ENCODE measurements around the gene DNM3. TPM values are rescaled to one million over a fixed set of nuclear protein-coding genes. Genes with fewer than 3 reads are reported as not detected.

DNM3 gene
- total RNA-seq, 6 experiments from 2014 or later = 0.25 to 0.73 (median 0.39) TPM

DNA sequence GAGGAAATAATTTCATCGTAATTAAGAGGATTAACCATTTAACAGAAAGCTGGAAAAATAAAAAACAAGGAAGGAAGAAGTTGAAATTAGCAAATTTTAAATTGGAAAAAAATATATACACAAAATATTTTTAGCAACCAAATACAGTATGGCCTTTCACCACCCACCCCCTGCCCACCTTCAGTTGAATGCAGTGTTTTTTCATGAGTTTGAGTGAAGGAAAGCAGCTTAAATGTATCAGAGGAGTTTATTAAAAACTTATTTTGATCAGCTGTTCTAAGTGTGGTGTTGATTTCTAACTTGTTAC lies 249.2 kb downstream of the DNM3 start:
- Mint-ChIP-seq H3K4me1 (ENCODE audit: low read depth) (peaks cover 13% of the 10 kb centered on the region; the same call in 1 of the 2 replicates), H3K4me3 (no peak overlapping the region), H3K27ac (no peak overlapping the region), H3K27me3 (ENCODE audit: insufficient read depth) (no peaks in the 10 kb centered on the region), H3K9me3 (no peaks in the 10 kb centered on the region), H3K36me3 (ENCODE audit: low read depth) (no peaks in the 10 kb centered on the region)
- TF ChIP-seq, protein P1, sequence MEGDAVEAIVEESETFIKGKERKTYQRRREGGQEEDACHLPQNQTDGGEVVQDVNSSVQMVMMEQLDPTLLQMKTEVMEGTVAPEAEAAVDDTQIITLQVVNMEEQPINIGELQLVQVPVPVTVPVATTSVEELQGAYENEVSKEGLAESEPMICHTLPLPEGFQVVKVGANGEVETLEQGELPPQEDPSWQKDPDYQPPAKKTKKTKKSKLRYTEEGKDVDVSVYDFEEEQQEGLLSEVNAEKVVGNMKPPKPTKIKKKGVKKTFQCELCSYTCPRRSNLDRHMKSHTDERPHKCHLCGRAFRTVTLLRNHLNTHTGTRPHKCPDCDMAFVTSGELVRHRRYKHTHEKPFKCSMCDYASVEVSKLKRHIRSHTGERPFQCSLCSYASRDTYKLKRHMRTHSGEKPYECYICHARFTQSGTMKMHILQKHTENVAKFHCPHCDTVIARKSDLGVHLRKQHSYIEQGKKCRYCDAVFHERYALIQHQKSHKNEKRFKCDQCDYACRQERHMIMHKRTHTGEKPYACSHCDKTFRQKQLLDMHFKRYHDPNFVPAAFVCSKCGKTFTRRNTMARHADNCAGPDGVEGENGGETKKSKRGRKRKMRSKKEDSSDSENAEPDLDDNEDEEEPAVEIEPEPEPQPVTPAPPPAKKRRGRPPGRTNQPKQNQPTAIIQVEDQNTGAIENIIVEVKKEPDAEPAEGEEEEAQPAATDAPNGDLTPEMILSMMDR (IDR thresholded peaks at IDR 0.05) = peak; percentile 35; the same call in 1 of the 2 replicates
- DNase-seq = no peak

DNA sequence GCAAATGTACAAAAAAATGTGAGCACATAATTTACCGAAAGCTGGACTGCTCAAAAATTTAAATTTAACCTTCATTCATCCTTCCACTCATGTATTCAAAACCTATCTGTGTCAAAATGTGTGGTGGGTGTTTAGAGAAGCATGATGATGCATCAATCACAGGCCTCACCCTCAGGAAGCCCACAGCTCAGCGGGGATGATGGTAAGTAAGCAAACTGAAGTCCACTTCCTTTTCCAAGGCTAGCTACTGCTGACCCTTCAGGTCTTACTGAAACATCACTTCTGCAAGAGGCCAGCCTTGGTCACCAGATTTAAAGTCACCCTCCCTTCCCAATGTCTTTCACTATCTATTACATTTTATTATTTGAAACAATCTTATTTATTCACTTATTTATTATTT lies 254.5 kb downstream of the DNM3 start:
- DNase-seq = no peak
- no peaks in the 10 kb centered on the region for H3K9me3 Mint-ChIP-seq
- H3K4me3 Mint-ChIP-seq = no peak overlapping the region
- H3K27me3 Mint-ChIP-seq (ENCODE audit: insufficient read depth) = no peaks in the 10 kb centered on the region
- H3K36me3 Mint-ChIP-seq (ENCODE audit: low read depth) = peaks cover 5% of the 10 kb centered on the region; the same call in 1 of the 2 replicates
- peaks cover 20% of the 10 kb centered on the region for H3K4me1 Mint-ChIP-seq (ENCODE audit: low read depth)
- TF ChIP-seq, protein P1 (IDR thresholded peaks at IDR 0.05) = no peak
- H3K27ac Mint-ChIP-seq = no peak overlapping the region

DNA sequence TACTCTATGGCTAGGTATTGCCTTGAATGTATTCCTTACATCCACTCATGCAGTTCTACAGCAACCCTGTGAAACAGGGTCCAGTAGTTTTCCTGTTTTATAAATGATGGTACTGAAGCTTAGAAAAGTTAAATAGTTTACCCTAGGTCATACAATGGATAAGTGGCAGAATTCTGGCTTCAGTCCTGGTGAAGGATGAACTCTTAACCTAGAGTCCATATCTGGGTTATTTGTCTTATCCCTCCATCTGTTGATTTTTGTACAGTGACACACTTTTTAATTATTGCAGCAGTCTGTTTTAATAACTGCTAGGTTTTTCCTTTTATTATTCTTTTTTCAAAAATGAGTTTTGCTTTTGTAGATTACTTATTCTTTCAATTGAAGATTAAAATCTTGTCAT lies 263.9 kb downstream of the DNM3 start:
- DNase-seq = no peak
- Mint-ChIP-seq H3K4me1 (ENCODE audit: low read depth) (peaks cover 41% of the 10 kb centered on the region), H3K27ac (no peak overlapping the region), H3K36me3 (ENCODE audit: low read depth) (no peaks in the 10 kb centered on the region), H3K27me3 (ENCODE audit: insufficient read depth) (no peaks in the 10 kb centered on the region; the same call in none of the 2 replicates), H3K4me3 (no peak overlapping the region), H3K9me3 (no peaks in the 10 kb centered on the region)
- TF ChIP-seq, protein P1 (IDR thresholded peaks at IDR 0.05) = no peak

DNA sequence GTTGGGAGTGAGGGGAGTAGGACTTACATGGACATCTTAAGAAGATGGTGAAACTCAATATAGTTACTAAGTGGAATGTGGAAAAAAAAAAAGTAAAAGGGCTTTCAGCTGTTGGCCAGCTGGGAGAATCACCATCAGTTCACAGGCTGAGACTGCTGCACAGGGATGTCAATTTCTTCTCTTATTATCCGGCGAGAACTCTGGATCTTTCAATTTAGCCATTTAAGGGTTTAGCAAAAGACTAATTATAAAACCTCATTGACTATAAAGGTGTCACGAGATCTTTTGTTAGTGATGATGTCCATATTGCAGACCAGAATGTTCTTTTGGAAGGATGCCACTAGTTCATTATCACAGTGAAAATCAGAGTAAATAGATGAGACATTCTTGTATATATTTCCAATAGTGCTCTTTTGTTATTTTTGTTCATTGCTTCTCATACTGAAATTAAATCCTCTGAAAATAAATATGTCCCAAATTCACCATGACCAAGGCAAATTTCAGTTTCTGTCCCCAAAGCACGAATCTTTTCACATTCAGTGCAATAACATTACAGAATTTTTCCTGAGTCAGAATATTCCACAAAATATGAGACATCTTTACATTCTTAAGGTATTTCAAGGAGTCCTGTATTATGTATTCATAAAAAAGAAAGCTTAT lies 266.1 kb downstream of the DNM3 start:
- Mint-ChIP-seq H3K4me1 (ENCODE audit: low read depth) (peaks cover 46% of the 10 kb centered on the region), H3K27ac (no peak overlapping the region), H3K27me3 (ENCODE audit: insufficient read depth) (no peaks in the 10 kb centered on the region; the same call in none of the 2 replicates), H3K4me3 (no peak overlapping the region), H3K9me3 (no peaks in the 10 kb centered on the region), H3K36me3 (ENCODE audit: low read depth) (no peaks in the 10 kb centered on the region)
- no peak for DNase-seq
- TF ChIP-seq, protein P1 (IDR thresholded peaks at IDR 0.05) = no peak

DNA sequence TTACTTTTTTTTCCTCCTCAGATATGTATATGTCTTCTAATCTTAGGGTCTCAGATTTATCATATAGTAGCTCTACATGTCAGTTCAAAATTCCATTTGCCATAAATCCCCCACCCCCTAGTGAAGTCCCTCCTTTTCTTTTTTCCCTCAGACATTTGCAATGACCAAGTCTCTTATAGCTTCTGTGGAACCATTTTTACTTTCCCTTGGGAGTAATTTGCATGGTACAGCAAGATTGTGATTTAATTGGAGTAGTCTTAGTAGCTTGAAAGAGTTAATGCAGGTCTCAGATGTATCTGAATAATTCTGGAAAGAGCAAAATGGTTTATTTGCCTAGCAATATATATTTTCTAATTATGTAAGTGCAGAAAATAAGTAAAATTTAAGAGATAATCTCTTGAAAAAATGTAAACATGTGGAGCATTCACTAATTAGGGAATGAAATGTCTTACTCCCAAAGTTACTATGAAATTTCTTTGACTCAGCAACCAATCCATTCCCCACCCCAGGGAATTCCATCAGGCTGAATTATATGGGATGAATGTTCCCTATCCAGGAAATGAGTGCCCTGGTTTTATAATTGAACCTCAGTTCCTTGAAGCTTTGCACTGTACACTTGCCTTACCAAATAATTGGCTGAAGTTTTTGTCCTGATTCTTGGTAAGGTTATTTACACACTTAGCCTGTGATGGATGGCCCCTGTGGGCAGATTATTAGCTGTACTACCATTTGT lies 267.0 kb downstream of the DNM3 start:
- Mint-ChIP-seq H3K27ac (peak overlapping the region; percentile 29; the same call in 1 of the 2 replicates), H3K27me3 (ENCODE audit: insufficient read depth) (no peaks in the 10 kb centered on the region; the same call in 1 of the 2 replicates), H3K9me3 (no peaks in the 10 kb centered on the region), H3K4me1 (ENCODE audit: low read depth) (peaks cover 51% of the 10 kb centered on the region), H3K36me3 (ENCODE audit: low read depth) (no peaks in the 10 kb centered on the region), H3K4me3 (no peak overlapping the region)
- peak; percentile 38 for DNase-seq
- TF ChIP-seq, protein P1 (IDR thresholded peaks at IDR 0.05) = no peak

Measured in HFFc6 (cell line).